ENCODE measurements around the gene CD300LD.
A peak's percentile ranks its signal among the peaks of the same experiment; 100 is the strongest.
"Not testable (repeated sequence)": the region's sequence is repeated elsewhere in the genome, so short reads cannot be mapped to it uniquely, and the experiment has no call there.

CD300LD gene

GRCh38 chr17:74571621-74572270 is 20.3 kb downstream of the CD300LD start:
- no peak for DNase-seq (ENCODE audit: low spot score)

GRCh38 chr17:74569020-74570003 is 22.8 kb downstream of the CD300LD start:
- DNase-seq (ENCODE audit: low spot score) = peak; percentile 92

- no peak for DNase-seq (ENCODE audit: low spot score)
These were observed 23.8 kb downstream of the CD300LD start for GRCh38 chr17:74568106-74568873.

- DNase-seq (ENCODE audit: low spot score) = no peak
These were observed 24.7 kb downstream of the CD300LD start, which contains the start of gene CD300H for GRCh38 chr17:74567397-74567796. TSS of gene CD300H (minus strand) at chr17:74567509.

- DNase-seq (ENCODE audit: low spot score) = peak; percentile 49
These were observed 25.8 kb downstream of the CD300LD start for GRCh38 chr17:74566132-74566753.

- no peak for DNase-seq (ENCODE audit: low spot score)
These were observed 27.0 kb downstream of the CD300LD start for GRCh38 chr17:74565126-74565525.

GRCh38 chr17:74563358-74563757 is 28.7 kb downstream of the CD300LD start:
- no peak for DNase-seq (ENCODE audit: low spot score)

- DNase-seq (ENCODE audit: low spot score) = no peak
These were observed 30.5 kb downstream of the CD300LD start for GRCh38 chr17:74561586-74561985.

- DNase-seq (ENCODE audit: low spot score) = no peak
These were observed 33.1 kb downstream of the CD300LD start for GRCh38 chr17:74558882-74559519.

GRCh38 chr17:74558402-74558801 is 33.7 kb downstream of the CD300LD start:
- DNase-seq (ENCODE audit: low spot score) = not testable (repeated sequence)

GRCh38 chr17:74555427-74555940 is 36.6 kb downstream of the CD300LD start:
- DNase-seq (ENCODE audit: low spot score) = no peak

GRCh38 chr17:74554909-74555308 is 37.2 kb downstream of the CD300LD start:
- no peak for DNase-seq (ENCODE audit: low spot score)

GRCh38 chr17:74552037-74552436 is 40.0 kb downstream of the CD300LD start:
- peak; percentile 49 for DNase-seq (ENCODE audit: low spot score)

GRCh38 chr17:74550602-74551001 is 41.5 kb downstream of the CD300LD start:
- no peak for DNase-seq (ENCODE audit: low spot score)

- no peak for DNase-seq (ENCODE audit: low spot score)
These were observed 42.7 kb downstream of the CD300LD start for GRCh38 chr17:74549343-74549742.

GRCh38 chr17:74547736-74548135 is 44.3 kb downstream of the CD300LD start:
- DNase-seq (ENCODE audit: low spot score) = peak; percentile 22

GRCh38 chr17:74547264-74547663 is 44.8 kb downstream of the CD300LD start:
- no peak for DNase-seq (ENCODE audit: low spot score)

GRCh38 chr17:74546586-74546985 is 45.5 kb downstream of the CD300LD start:
- no peak for DNase-seq (ENCODE audit: low spot score)

- no peak for DNase-seq (ENCODE audit: low spot score)
These were observed 46.2 kb downstream of the CD300LD start, which contains the start of gene CD300C for GRCh38 chr17:74545843-74546230. TSS of gene CD300C (minus strand) at chr17:74546115. CDS start at chr17:74545782, 333 bp downstream.

GRCh38 chr17:74544991-74545842 is 46.9 kb downstream of the CD300LD start:
- DNase-seq (ENCODE audit: low spot score) = no peak
